ENCODE results near the gene NFIA. TPM values are rescaled to one million over a fixed set of nuclear protein-coding genes. Genes with fewer than 3 reads are reported as not detected.

NFIA gene
- total and polyA plus RNA-seq, 7 donors: 4.0 to 42.7 (median 30.6) TPM

- no peak for ATAC-seq
- Histone ChIP-seq H3K4me3 (no peak overlapping the region), H3K4me1 (peaks cover 13% of the 10 kb centered on the region), H3K36me3 (ENCODE audit: insufficient read depth in 1 of 2, low read depth in 1 of 2) (no peaks in the 10 kb centered on the region), H3K9me3 (no peaks in the 10 kb centered on the region), H3K27ac (no peak overlapping the region), H3K27me3 (ENCODE audit: insufficient read depth in 3 of 3, low read length in 2 of 3) (no peaks in the 10 kb centered on the region)
- WGBS, 3 donors: 95 to 99% (median 97%) methylated on average over 16 of the region's 16 CpGs
- DNase-seq: no peak
- intact Hi-C loops (cut with DNase I): no loop called here
- no peak for TF ChIP-seq CTCF (IDR thresholded peaks at IDR 0.05)
Measured at GRCh38 chr1:61263905-61264824, 181.8 kb downstream of the NFIA start.

- Histone ChIP-seq H3K4me3 (no peak overlapping the region), H3K27me3 (ENCODE audit: insufficient read depth in 3 of 3, low read length in 2 of 3) (no peaks in the 10 kb centered on the region), H3K9me3 (no peaks in the 10 kb centered on the region), H3K4me1 (peaks cover 6% of the 10 kb centered on the region), H3K27ac (no peak overlapping the region), H3K36me3 (ENCODE audit: insufficient read depth in 1 of 2, low read depth in 1 of 2) (no peaks in the 10 kb centered on the region)
- ATAC-seq (no peak), DNase-seq (no peak)
- 94 to 99% (median 94%) methylated on average over 4 of the region's 4 CpGs for WGBS, 3 donors
- intact Hi-C loops (cut with DNase I): no loop called here
- TF ChIP-seq CTCF (IDR thresholded peaks at IDR 0.05): no peak
Measured at GRCh38 chr1:61264825-61265242, 182.5 kb downstream of the NFIA start.

- Histone ChIP-seq H3K36me3 (ENCODE audit: insufficient read depth in 1 of 2, low read depth in 1 of 2) (no peaks in the 10 kb centered on the region), H3K27me3 (ENCODE audit: insufficient read depth in 3 of 3, low read length in 2 of 3) (no peaks in the 10 kb centered on the region), H3K4me3 (no peak overlapping the region), H3K9me3 (no peaks in the 10 kb centered on the region), H3K27ac (no peak overlapping the region), H3K4me1 (peaks cover 4% of the 10 kb centered on the region)
- no peak for DNase-seq
- intact Hi-C loops (cut with DNase I): no loop called here
- ATAC-seq: no peak
- WGBS, 3 donors: 89 to 91% (median 89%) methylated on average over 3 of the region's 3 CpGs
- no peak for TF ChIP-seq CTCF (IDR thresholded peaks at IDR 0.05)
Measured at GRCh38 chr1:61265665-61266064, 183.3 kb downstream of the NFIA start.

- ATAC-seq (peak in 1 of 4 donors; percentile 46), DNase-seq (no peak)
- Histone ChIP-seq H3K4me1 (peaks cover 4% of the 10 kb centered on the region), H3K4me3 (no peak overlapping the region), H3K36me3 (ENCODE audit: insufficient read depth in 1 of 2, low read depth in 1 of 2) (no peaks in the 10 kb centered on the region), H3K27me3 (ENCODE audit: insufficient read depth in 3 of 3, low read length in 2 of 3) (no peaks in the 10 kb centered on the region), H3K27ac (no peak overlapping the region), H3K9me3 (no peaks in the 10 kb centered on the region)
- intact Hi-C loops (cut with DNase I): no loop called here
- no peak for TF ChIP-seq CTCF (IDR thresholded peaks at IDR 0.05)
Measured at GRCh38 chr1:61266738-61267137, 184.4 kb downstream of the NFIA start.

All from psoas muscle (tissue), 8 donors.